C4-2B (cell line): Measurements from ENCODE around the gene SHISA2.

Source experiments
- ZFX ChIP-seq: fragments of 450-650 bp; IDR thresholded peaks from 2 replicates; pipeline ENCODE4 v1.6.1; 2017
- TF ChIP-seq, protein P1 (sequence below): fragments of 450-650 bp; conservative IDR thresholded peaks from 2 replicates; pipeline ENCODE4 v1.5.1; 2017; ENCODE audit warnings: mild to moderate bottlenecking

GRCh38 chr13:26012995-26013394 lies 38.8 kb downstream of the SHISA2 start:
- TF ChIP-seq, protein P1, sequence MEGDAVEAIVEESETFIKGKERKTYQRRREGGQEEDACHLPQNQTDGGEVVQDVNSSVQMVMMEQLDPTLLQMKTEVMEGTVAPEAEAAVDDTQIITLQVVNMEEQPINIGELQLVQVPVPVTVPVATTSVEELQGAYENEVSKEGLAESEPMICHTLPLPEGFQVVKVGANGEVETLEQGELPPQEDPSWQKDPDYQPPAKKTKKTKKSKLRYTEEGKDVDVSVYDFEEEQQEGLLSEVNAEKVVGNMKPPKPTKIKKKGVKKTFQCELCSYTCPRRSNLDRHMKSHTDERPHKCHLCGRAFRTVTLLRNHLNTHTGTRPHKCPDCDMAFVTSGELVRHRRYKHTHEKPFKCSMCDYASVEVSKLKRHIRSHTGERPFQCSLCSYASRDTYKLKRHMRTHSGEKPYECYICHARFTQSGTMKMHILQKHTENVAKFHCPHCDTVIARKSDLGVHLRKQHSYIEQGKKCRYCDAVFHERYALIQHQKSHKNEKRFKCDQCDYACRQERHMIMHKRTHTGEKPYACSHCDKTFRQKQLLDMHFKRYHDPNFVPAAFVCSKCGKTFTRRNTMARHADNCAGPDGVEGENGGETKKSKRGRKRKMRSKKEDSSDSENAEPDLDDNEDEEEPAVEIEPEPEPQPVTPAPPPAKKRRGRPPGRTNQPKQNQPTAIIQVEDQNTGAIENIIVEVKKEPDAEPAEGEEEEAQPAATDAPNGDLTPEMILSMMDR, result no peak
- no peak; the same call in 1 of the 2 replicates for TF ChIP-seq ZFX
